Skin of body (tissue), 2 donors: ENCODE data around the gene LIMS1. TPM values are rescaled to one million over a fixed set of nuclear protein-coding genes. Genes with fewer than 3 reads are reported as not detected.
"Not testable (repeated sequence)": the region's sequence is repeated elsewhere in the genome, so short reads cannot be mapped to it uniquely, and the experiment has no call there.

Experiments
- DNase-seq: peaks from one replicate; lab custom pipeline; 2025; lab: John Stamatoyannopoulos, UW
- total RNA-seq: library from RNA; depleted of rRNA; stranded (reverse); fragments of >200 nt; gene quantifications from one replicate; pipeline ENCODE4 v1.2.3, GENCODE V29; 2014

Gene LIMS1
- total RNA-seq, 1 donor from 2014 or later = 48.0 TPM

GRCh38 chr2:108662207-108662612 is 127.9 kb downstream of the LIMS1 start:
- DNase-seq = not testable (repeated sequence)

GRCh38 chr2:108663346-108663745 is 129.1 kb downstream of the LIMS1 start:
- peak; percentile 18 for DNase-seq

- not testable (repeated sequence) for DNase-seq
These were observed 129.8 kb downstream of the LIMS1 start for GRCh38 chr2:108664089-108664488.

GRCh38 chr2:108664979-108665378 is 130.7 kb downstream of the LIMS1 start:
- not testable (repeated sequence) for DNase-seq

- not testable (repeated sequence) for DNase-seq
These were observed 131.7 kb downstream of the LIMS1 start for GRCh38 chr2:108665975-108666374.

GRCh38 chr2:108667140-108667539 is 132.9 kb downstream of the LIMS1 start:
- not testable (repeated sequence) for DNase-seq

GRCh38 chr2:108670282-108670681 is 136.0 kb downstream of the LIMS1 start:
- not testable (repeated sequence) for DNase-seq

- not testable (repeated sequence) for DNase-seq
These were observed 138.0 kb downstream of the LIMS1 start for GRCh38 chr2:108672200-108672805.

- DNase-seq = not testable (repeated sequence)
These were observed 142.3 kb downstream of the LIMS1 start for GRCh38 chr2:108676522-108676921.

- DNase-seq = not testable (repeated sequence)
These were observed 143.0 kb downstream of the LIMS1 start for GRCh38 chr2:108677239-108677744.

GRCh38 chr2:108678198-108678651 is 144.0 kb downstream of the LIMS1 start:
- peak; percentile 47 for DNase-seq

GRCh38 chr2:108680805-108681204 is 146.5 kb downstream of the LIMS1 start:
- not testable (repeated sequence) for DNase-seq

GRCh38 chr2:108688818-108689756 is 154.8 kb downstream of the LIMS1 start:
- not testable (repeated sequence) for DNase-seq

GRCh38 chr2:108690001-108690400 is 155.7 kb downstream of the LIMS1 start:
- DNase-seq = not testable (repeated sequence)

GRCh38 chr2:108691447-108691846 is 157.2 kb downstream of the LIMS1 start:
- DNase-seq = no peak

GRCh38 chr2:108701208-108701607 is 166.9 kb downstream of the LIMS1 start:
- DNase-seq = no peak

- DNase-seq = no peak
These were observed 167.5 kb downstream of the LIMS1 start for GRCh38 chr2:108701806-108702205.

GRCh38 chr2:108704871-108705270 is 170.6 kb downstream of the LIMS1 start:
- DNase-seq = no peak

GRCh38 chr2:108707300-108707699 is 173.0 kb downstream of the LIMS1 start:
- no peak for DNase-seq

GRCh38 chr2:108716971-108717370 is 182.7 kb downstream of the LIMS1 start:
- not testable (repeated sequence) for DNase-seq

GRCh38 chr2:108719149-108720044 is 185.1 kb downstream of the LIMS1 start, which contains the start of gene RANBP2:
Gene RANBP2, plus strand, starts transcription at chr2:108719482. Its CDS starts 125 bp downstream, at chr2:108719607.
- DNase-seq = peak; percentile 97
